HepG2 (cell line): ENCODE measurements around the gene LSMEM2. TPM values are rescaled to one million over a fixed set of nuclear protein-coding genes. Genes with fewer than 3 reads are reported as not detected.

ENCODE experiments used
- ATAC-seq: fragments of 200-7000 bp; cut with Tn5 transposase; 3 replicates; pipeline ENCODE4 v1.9.1; 2020; ENCODE audit warnings: mild to moderate bottlenecking, moderate library complexity
- BruUV-seq: library from RNA; stranded (reverse); fragments of 400-500 nt; replicated peaks from 2 replicates; lab custom pipeline; 2021; lab: Mats Ljungman, UMichigan
- CTCF ChIA-PET: fragments of 300-600 bp; formaldehyde crosslinking; extraction: SDS; loops from one replicate; lab custom pipeline; 2021; ENCODE audit warnings: low total read pairs, inconsistent platforms, low intra/inter-chr PET ratio; lab: Yijun Ruan, JAX
- POLR2A ChIA-PET: fragments of 350-600 bp; sonication (Branson Sonifier 250); formaldehyde crosslinking; loops from one replicate; lab custom pipeline; 2020; ENCODE audit warnings: antibody characterized with exemption, inconsistent platforms; lab: Yijun Ruan, JAX
- DNase-seq: peaks from one replicate; pipeline ENCODE4 v3.0.0-alpha.2; 2015; ENCODE audit warnings: low spot score
- FAIRE-seq: peaks from 3 replicates; lab custom pipeline; 2011; peaks lifted over from hg19 to GRCh38; lab: Jason Lieb, UNC
- H2AFZ ChIP-seq: one replicate; pipeline ENCODE4 v1.6.1; 2011; ENCODE audit warnings: low read length, inconsistent platforms
- H3K27ac ChIP-seq: fragments of 300-600 bp; 3 replicates; pipeline ENCODE4 v1.8.0; 2011; ENCODE audit warnings: mixed run types, mild to moderate bottlenecking, mixed read lengths, low read length, inconsistent platforms; ENCODE audit not compliant: insufficient read depth; ENCODE audit errors: extremely low read length
- H3K27me3 ChIP-seq, 2 experiments: fragments of 200-600 bp in 1 of 2; 2 replicates in 1 of 2; 3 replicates in 1 of 2; pipeline versions ENCODE4 v1.6.0 to v1.8.0; 2011; ENCODE audit warnings: low read length in 2 of 2, mild to moderate bottlenecking in 2 of 2, moderate library complexity in 2 of 2, inconsistent platforms in 1 of 2; ENCODE audit not compliant: insufficient read depth in 2 of 2, control insufficient read depth in 1 of 2
- H3K36me3 ChIP-seq, 2 experiments: fragments of 200-600 bp in 1 of 2; replicated peaks in 1 of 2; 2 replicates in 1 of 2; 3 replicates in 1 of 2; pipeline versions ENCODE4 v1.5.1 to v1.8.0; 2011; ENCODE audit warnings: low read length in 2 of 2, inconsistent platforms in 1 of 2; ENCODE audit not compliant: insufficient read depth in 2 of 2, control insufficient read depth in 1 of 2
- H3K4me1 ChIP-seq: 2 replicates; pipeline ENCODE4 v1.5.1; 2012; ENCODE audit warnings: low read length, inconsistent platforms; ENCODE audit not compliant: insufficient read depth
- H3K4me2 ChIP-seq: 2 replicates; pipeline ENCODE4 v1.6.0; 2011; ENCODE audit warnings: low read depth, low read length, inconsistent platforms
- H3K4me3 ChIP-seq, 3 experiments: fragments of 200-600 bp in 1 of 3; sonication (generic), shearing (Covaris generic) in 1 of 3; replicated peaks in 1 of 3; 2 replicates each; pipeline ENCODE4 v1.5.1; 2011 to 2016; ENCODE audit warnings: low read length in 3 of 3, inconsistent platforms in 2 of 3, low read depth in 2 of 3, mild to moderate bottlenecking in 2 of 3, control low read depth in 1 of 3, mixed read lengths in 1 of 3; ENCODE audit not compliant: insufficient read depth in 1 of 3
- H3K79me2 ChIP-seq: one replicate; pipeline ENCODE4 v1.6.1; 2011; ENCODE audit warnings: low read length, inconsistent platforms; ENCODE audit not compliant: insufficient read depth
- H3K9ac ChIP-seq: 2 replicates; pipeline ENCODE4 v1.6.0; 2011; ENCODE audit warnings: mild to moderate bottlenecking, low read depth, low read length, inconsistent platforms; ENCODE audit not compliant: insufficient read depth
- H3K9me3 ChIP-seq: 2 replicates; pipeline ENCODE4 v1.5.1; 2012; ENCODE audit warnings: mild to moderate bottlenecking, low read length
- H4K20me1 ChIP-seq: 2 replicates; pipeline ENCODE4 v1.6.0; 2011; ENCODE audit warnings: inconsistent platforms, mild to moderate bottlenecking, low read length, moderate library complexity; ENCODE audit not compliant: insufficient read depth
- ASH2L ChIP-seq: fragments of 300-600, 200-600 bp; sonication (generic); IDR thresholded peaks from 2 replicates; pipeline ENCODE4 v1.7.0; 2017; ENCODE audit warnings: low read depth, mild to moderate bottlenecking, moderate library complexity, mixed read lengths, low read length; ENCODE audit not compliant: insufficient read length
- BORCS8-MEF2B ChIP-seq: sonication (generic); formaldehyde crosslinking; IDR thresholded peaks from 2 replicates; pipeline ENCODE4 v1.8.0; 2022; ENCODE audit warnings: mild to moderate bottlenecking, missing genetic modification reagents
- CEBPB ChIP-seq: IDR thresholded peaks from 2 replicates; pipeline ENCODE4 v1.6.1; 2011; ENCODE audit warnings: low read depth, low read length, improper control_type of control experiment, borderline replicate concordance
- FOXC1 ChIP-seq: sonication (generic); formaldehyde crosslinking; IDR thresholded peaks from 2 replicates; pipeline ENCODE4 v1.8.0; 2022; ENCODE audit warnings: mild to moderate bottlenecking, missing genetic modification reagents, borderline replicate concordance
- HMG20A ChIP-seq: IDR thresholded peaks from 2 replicates; pipeline ENCODE4 v1.6.1; 2016; ENCODE audit warnings: borderline replicate concordance
- MIXL1 ChIP-seq: IDR thresholded peaks from 2 replicates; pipeline ENCODE4 v1.6.1; 2016
- SIN3A ChIP-seq: IDR thresholded peaks from 2 replicates; pipeline ENCODE4 v1.6.1; 2011; ENCODE audit warnings: low read depth, mild to moderate bottlenecking, control low read depth, low read length, borderline replicate concordance
- SMYD3 ChIP-seq: sonication (generic); formaldehyde crosslinking; IDR thresholded peaks from 2 replicates; pipeline ENCODE4 v1.8.1; 2023; ENCODE audit warnings: mild to moderate bottlenecking, missing genetic modification reagents
- SNAPC5 ChIP-seq: sonication (generic); formaldehyde crosslinking; IDR thresholded peaks from 2 replicates; pipeline ENCODE4 v1.8.1; 2023; ENCODE audit warnings: mild to moderate bottlenecking, missing genetic modification reagents, borderline replicate concordance
- SP140L ChIP-seq: sonication (generic); formaldehyde crosslinking; IDR thresholded peaks from 2 replicates; pipeline ENCODE4 v1.4.0; 2020; ENCODE audit warnings: missing genetic modification reagents, borderline replicate concordance
- ZKSCAN5 ChIP-seq: sonication (generic); formaldehyde crosslinking; IDR thresholded peaks from 2 replicates; pipeline ENCODE4 v1.5.1; 2020; ENCODE audit warnings: mild to moderate bottlenecking, missing genetic modification reagents
- ZNF501 ChIP-seq: sonication (generic); formaldehyde crosslinking; IDR thresholded peaks from 2 replicates; pipeline ENCODE4 v1.5.1; 2020; ENCODE audit warnings: mild to moderate bottlenecking, moderate library complexity, missing genetic modification reagents
- ZNF510 ChIP-seq: sonication (generic); formaldehyde crosslinking; IDR thresholded peaks from 2 replicates; pipeline ENCODE4 v1.4.0; 2020; ENCODE audit warnings: low read depth, mild to moderate bottlenecking, missing genetic modification reagents
- ZNF691 ChIP-seq: sonication (generic); formaldehyde crosslinking; IDR thresholded peaks from 2 replicates; pipeline ENCODE4 v1.4.0; 2020; ENCODE audit warnings: missing genetic modification reagents, low read depth, mild to moderate bottlenecking, borderline replicate concordance
- ZNF720 ChIP-seq: sonication (generic); formaldehyde crosslinking; IDR thresholded peaks from 2 replicates; pipeline ENCODE4 v1.4.0; 2020; ENCODE audit warnings: missing genetic modification reagents
- ZNF775 ChIP-seq: sonication (generic); formaldehyde crosslinking; IDR thresholded peaks from 2 replicates; pipeline ENCODE4 v1.4.0; 2020; ENCODE audit warnings: missing genetic modification reagents, mild to moderate bottlenecking, moderate library complexity, borderline replicate concordance
- ZNF878 ChIP-seq: sonication (generic); formaldehyde crosslinking; IDR thresholded peaks from 2 replicates; pipeline ENCODE4 v1.8.1; 2023; ENCODE audit warnings: mild to moderate bottlenecking, missing genetic modification reagents, moderate library complexity
- ZNF879 ChIP-seq: sonication (generic); formaldehyde crosslinking; IDR thresholded peaks from 2 replicates; pipeline ENCODE4 v1.8.1; 2023; ENCODE audit warnings: missing genetic modification reagents
- WGBS: methylation state at CpG from one replicate; pipeline ENCODE4 v1.1.6; 2017; ENCODE audit warnings: low lambda C conversion rate; 5-methylcytosine and 5-hydroxymethylcytosine counted together
- in situ Hi-C: cut with HindIII; loops from 2 replicates; pipeline ENCODE4 v1.10.0; 2017; ENCODE audit warnings: low pct_unique_long_range_greater_than_20kb; ENCODE audit not compliant: extremely low pct_ligation_motif_present
- intact Hi-C: fragments of 100-400 bp; cut with micrococcal nuclease; formaldehyde crosslinking; loops from one replicate; pipeline ENCODE4 v1.10.0; 2022; ENCODE audit not compliant: unreplicated experiment
- polyA plus RNA-seq, 8 experiments: library from polyadenylated mRNA; depleted of rRNA in 3 of 8; stranded (reverse) in 7 of 8; unstranded in 1 of 8; fragments of >200 nt; fragmentation: Illumina TruSeq in 4 of 8; extraction: Trizol in 4 of 8; gene quantifications; 2 replicates each; pipeline versions ENCODE4 v1.2.1 to v1.2.3, GENCODE V29; 2011 to 2016; ENCODE audit warnings: low read depth in 4 of 8, missing spikeins in 1 of 8, mixed read lengths in 1 of 8; ENCODE audit not compliant: insufficient read depth in 1 of 8
- total RNA-seq, 5 experiments: library from RNA; depleted of rRNA; stranded (reverse); fragments of >200 nt; fragmentation: Illumina TruSeq; extraction: Trizol; gene quantifications; 2 replicates each; pipeline ENCODE4 v1.2.3, GENCODE V29; 2016; ENCODE audit warnings: low read depth in 1 of 5
- TF ChIP-seq, protein P1 (sequence below): sonication (generic); formaldehyde crosslinking; conservative IDR thresholded peaks from 2 replicates; pipeline ENCODE4 v1.8.1; 2023; ENCODE audit warnings: missing genetic modification reagents
- TF ChIP-seq, protein P2 (sequence below): sonication (generic); formaldehyde crosslinking; IDR thresholded peaks from 2 replicates; pipeline ENCODE4 v1.4.0; 2020; ENCODE audit warnings: missing genetic modification reagents

LSMEM2 gene
- total and polyA plus RNA-seq, 2 of the 13 experiments (the other 11 are each of a cell fraction or from before 2014, with no cell fraction given): 0.07 to 0.41 TPM

GRCh38 chr3:50259432-50260026 is 19.4 kb upstream of the LSMEM2 start:
- TSS peak; percentile 36 for BruUV-seq
- Histone ChIP-seq H3K9ac (peak overlapping the region; percentile 94), H3K79me2 (peaks cover 12% of the 10 kb centered on the region), H2AFZ (no peak overlapping the region), H3K36me3 (peaks cover 13 to 26% of the 10 kb centered on the region in 2 experiments), H3K27me3 (no peaks in the 10 kb centered on the region), H3K4me1 (peaks cover 53% of the 10 kb centered on the region), H3K9me3 (no peaks in the 10 kb centered on the region), H3K4me2 (peak overlapping the region; percentile 88), H4K20me1 (no peaks in the 10 kb centered on the region), H3K27ac (peak overlapping the region; percentile 99), H3K4me3 (peak overlapping the region; percentile 18 to 76 (median 24))
- intact Hi-C loops (loop anchor here (1.0 to 5.0 kb wide), 2 partner anchors 14 to 43 kb away; partner anchors contain the start of gene HYAL1), in situ Hi-C loops (loop anchor here (5.0 kb wide), 1 partner anchor 63 kb away; the partner anchor contains the start of gene HYAL2)
- FAIRE-seq (no peak), DNase-seq (no peak), ATAC-seq (peak; percentile 0; the same call in 2 of the 3 replicates)
- CTCF ChIA-PET: interaction anchor here (1.3 to 3.0 kb wide), 2 partner anchors 13 to 67 kb away, joined by 4 to 81 read pairs; no protein-coding TSS in a partner anchor
- POLR2A ChIA-PET: interaction anchor here (0.6 to 8.0 kb wide), 26 partner anchors 8 to 78 kb away, joined by 3 to 155 read pairs (median 8); partner anchors contain the start of genes GNAI2, HYAL1, HYAL2 and HYAL3
- 57% methylated on average over 14 of the region's 18 CpGs for WGBS
- no peak for TF ChIP-seq SMYD3
- 0 out of 2 replicates have a peak, but pooled peaks have one; percentile 32 for TF ChIP-seq ZNF878 (CRISPR knock-in tag)
- TF ChIP-seq ZNF501: no peak
- TF ChIP-seq ZNF879 (CRISPR knock-in tag): 0 out of 2 replicates have a peak, but pooled peaks have one; percentile 22
- no peak for TF ChIP-seq CEBPB
- TF ChIP-seq ZNF775: no peak
- TF ChIP-seq HMG20A (CRISPR knock-in tag): no peak
- TF ChIP-seq ZNF510: no peak
- TF ChIP-seq ZKSCAN5 (CRISPR knock-in tag): no peak
- TF ChIP-seq MIXL1 (CRISPR knock-in tag): no peak
- 0 out of 2 replicates have a peak, but pooled peaks have one; percentile 6 for TF ChIP-seq BORCS8-MEF2B (CRISPR knock-in tag)
- no peak for TF ChIP-seq SP140L (CRISPR knock-in tag)
- no peak for TF ChIP-seq ASH2L
- TF ChIP-seq, protein P1, sequence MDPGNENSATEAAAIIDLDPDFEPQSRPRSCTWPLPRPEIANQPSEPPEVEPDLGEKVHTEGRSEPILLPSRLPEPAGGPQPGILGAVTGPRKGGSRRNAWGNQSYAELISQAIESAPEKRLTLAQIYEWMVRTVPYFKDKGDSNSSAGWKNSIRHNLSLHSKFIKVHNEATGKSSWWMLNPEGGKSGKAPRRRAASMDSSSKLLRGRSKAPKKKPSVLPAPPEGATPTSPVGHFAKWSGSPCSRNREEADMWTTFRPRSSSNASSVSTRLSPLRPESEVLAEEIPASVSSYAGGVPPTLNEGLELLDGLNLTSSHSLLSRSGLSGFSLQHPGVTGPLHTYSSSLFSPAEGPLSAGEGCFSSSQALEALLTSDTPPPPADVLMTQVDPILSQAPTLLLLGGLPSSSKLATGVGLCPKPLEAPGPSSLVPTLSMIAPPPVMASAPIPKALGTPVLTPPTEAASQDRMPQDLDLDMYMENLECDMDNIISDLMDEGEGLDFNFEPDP (CRISPR knock-in tag): no peak
- TF ChIP-seq, protein P2, sequence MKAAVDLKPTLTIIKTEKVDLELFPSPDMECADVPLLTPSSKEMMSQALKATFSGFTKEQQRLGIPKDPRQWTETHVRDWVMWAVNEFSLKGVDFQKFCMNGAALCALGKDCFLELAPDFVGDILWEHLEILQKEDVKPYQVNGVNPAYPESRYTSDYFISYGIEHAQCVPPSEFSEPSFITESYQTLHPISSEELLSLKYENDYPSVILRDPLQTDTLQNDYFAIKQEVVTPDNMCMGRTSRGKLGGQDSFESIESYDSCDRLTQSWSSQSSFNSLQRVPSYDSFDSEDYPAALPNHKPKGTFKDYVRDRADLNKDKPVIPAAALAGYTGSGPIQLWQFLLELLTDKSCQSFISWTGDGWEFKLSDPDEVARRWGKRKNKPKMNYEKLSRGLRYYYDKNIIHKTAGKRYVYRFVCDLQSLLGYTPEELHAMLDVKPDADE (CRISPR knock-in tag): no peak
- TF ChIP-seq SNAPC5 (CRISPR knock-in tag): 0 out of 2 replicates have a peak, but pooled peaks have one; percentile 9
- TF ChIP-seq ZNF720 (CRISPR knock-in tag): no peak
- no peak for TF ChIP-seq FOXC1 (CRISPR knock-in tag)
- peak; percentile 44; the same call in 1 of the 2 replicates for TF ChIP-seq SIN3A
- TF ChIP-seq ZNF691 (CRISPR knock-in tag): no peak
